Transverse colon (tissue), 3 donors: ENCODE results near the gene LRP4.

Experiments used
- CTCF ChIP-seq, 5 experiments: fragments of 200-600 bp in 3 of 5; fragments of 450-650 bp in 2 of 5; sonication (generic) in 3 of 5; IDR thresholded peaks; 1 replicate in 2 of 5; 2 replicates in 3 of 5; pipeline ENCODE4 v1.5.1; 2016 to 2017; ENCODE audit warnings: antibody characterized with exemption in 5 of 5, inconsistent platforms in 3 of 5, mild to moderate bottlenecking in 2 of 5, moderate library complexity in 1 of 5
- POLR2A ChIP-seq: fragments of 450-650 bp; IDR thresholded peaks from one replicate; pipeline ENCODE4 v1.6.1; 2016; ENCODE audit warnings: antibody characterized with exemption, mild to moderate bottlenecking, moderate library complexity

- TF ChIP-seq CTCF (IDR thresholded peaks at IDR 0.05): no peak
- TF ChIP-seq POLR2A: no peak
Observed at GRCh38 chr11:46879056-46879585, 39.2 kb downstream of the LRP4 start.
